GM12891 (cell line): ENCODE measurements around the gene RANBP17.

ENCODE experiments used
- POLR2A ChIP-seq: IDR thresholded peaks from 2 replicates; pipeline ENCODE4 v1.6.1; 2011; ENCODE audit warnings: low read depth, low read length, control low read depth
- POLR2AphosphoS5 ChIP-seq: IDR thresholded peaks from 2 replicates; pipeline ENCODE4 v1.6.1; 2011; ENCODE audit warnings: low read depth, low read length, control low read depth
- POU2F2 ChIP-seq: IDR thresholded peaks from 2 replicates; pipeline ENCODE4 v1.6.1; 2011; ENCODE audit warnings: low read depth, mild to moderate bottlenecking, control low read depth, low read length, moderate library complexity
- SPI1 ChIP-seq: IDR thresholded peaks from 2 replicates; pipeline ENCODE4 v1.6.1; 2011; ENCODE audit warnings: low read depth, low read length, control low read depth

DNA sequence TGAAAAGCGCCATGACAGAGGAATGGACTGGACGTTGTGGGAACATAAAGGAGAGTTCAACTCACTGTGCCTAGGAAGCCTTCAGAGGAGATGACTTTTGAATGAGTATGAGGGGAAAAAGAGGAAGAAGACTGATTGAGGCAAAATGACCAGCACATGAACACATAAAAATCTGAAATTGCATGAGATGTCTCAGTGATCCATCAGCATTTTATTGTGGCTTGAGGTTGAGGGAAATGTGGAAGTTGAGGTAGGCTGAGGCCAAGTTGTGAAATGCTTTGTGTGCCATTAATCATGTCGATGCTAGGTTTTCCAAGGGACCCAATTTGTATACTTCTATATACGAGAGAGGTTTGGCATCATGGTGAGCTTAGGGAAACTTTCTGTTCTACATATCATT, 306.4 kb downstream of the RANBP17 start:
- TF ChIP-seq POLR2AphosphoS5 (no peak), POLR2A (no peak), SPI1 (no peak), POU2F2 (no peak)
